ENCODE measurements around the gene ZBTB43.
A peak's percentile ranks its signal among the peaks of the same experiment; 100 is the strongest.
"Not testable (repeated sequence)": the region's sequence is repeated elsewhere in the genome, so short reads cannot be mapped to it uniquely, and the experiment has no call there.

The ZBTB43 gene

GRCh38 chr9:126804696-126805553 is at the start of gene ZBTB43:
Gene ZBTB43 (plus strand): TSS chr9:126805040. CDS start chr9:126832510, 27,470 bp downstream.
- DNase-seq: peak; percentile 99

GRCh38 chr9:126755317-126755875 is 49.4 kb upstream of the ZBTB43 start:
- no peak for DNase-seq

- no peak for DNase-seq
Measured at GRCh38 chr9:126756238-126756637, 48.6 kb upstream of the ZBTB43 start.

GRCh38 chr9:126756876-126757415 is 47.9 kb upstream of the ZBTB43 start:
- DNase-seq: no peak

GRCh38 chr9:126758916-126759585 is 45.8 kb upstream of the ZBTB43 start:
- no peak for DNase-seq

- no peak for DNase-seq
Measured at GRCh38 chr9:126761274-126761673, 43.6 kb upstream of the ZBTB43 start.

GRCh38 chr9:126763130-126763764 is 41.6 kb upstream of the ZBTB43 start:
- no peak for DNase-seq

GRCh38 chr9:126773004-126773607 is 31.7 kb upstream of the ZBTB43 start:
- no peak for DNase-seq

GRCh38 chr9:126775926-126776325 is 28.9 kb upstream of the ZBTB43 start:
- no peak for DNase-seq

- DNase-seq: no peak
Measured at GRCh38 chr9:126777733-126778132, 27.1 kb upstream of the ZBTB43 start.

GRCh38 chr9:126778141-126778540 is 26.7 kb upstream of the ZBTB43 start:
- DNase-seq: no peak

GRCh38 chr9:126778696-126779095 is 26.1 kb upstream of the ZBTB43 start:
- not testable (repeated sequence) for DNase-seq

GRCh38 chr9:126781186-126782052 is 23.4 kb upstream of the ZBTB43 start:
- peak; percentile 96 for DNase-seq

GRCh38 chr9:126782053-126782388 is 22.8 kb upstream of the ZBTB43 start:
- no peak for DNase-seq

- no peak for DNase-seq
Measured at GRCh38 chr9:126783949-126784348, 20.9 kb upstream of the ZBTB43 start.

- DNase-seq: no peak
Measured at GRCh38 chr9:126784401-126784800, 20.4 kb upstream of the ZBTB43 start.

GRCh38 chr9:126784841-126785240 is 20.0 kb upstream of the ZBTB43 start:
- not testable (repeated sequence) for DNase-seq

- DNase-seq: no peak
Measured at GRCh38 chr9:126788046-126788445, 16.8 kb upstream of the ZBTB43 start.

GRCh38 chr9:126788634-126789349 is 16.0 kb upstream of the ZBTB43 start:
- DNase-seq: no peak

- no peak for DNase-seq
Measured at GRCh38 chr9:126790561-126790960, 14.3 kb upstream of the ZBTB43 start.

Measured in stimulated activated CD8-positive, alpha-beta memory T cell treated with anti-CD3 and anti-CD28 coated beads, Interleukin-4, amount 100 ng/mL, for 48 hours (primary cell).